Mucosa of rectum (tissue), 2 donors: ENCODE results near the gene TDRD15.

Source experiments
- H3K27ac ChIP-seq, 2 donors: one replicate each; pipeline ENCODE4 v1.7.0; 2013; ENCODE audit warnings: inconsistent platforms in 2 of 2, low read depth in 2 of 2, low read length in 2 of 2
- H3K27me3 ChIP-seq, 2 donors: one replicate each; pipeline ENCODE4 v1.7.0; 2013; ENCODE audit warnings: low read length in 2 of 2; ENCODE audit not compliant: control insufficient read depth in 2 of 2, insufficient read depth in 2 of 2
- H3K36me3 ChIP-seq, 2 donors: one replicate each; pipeline ENCODE4 v1.7.0; 2013; ENCODE audit warnings: low read length in 2 of 2; ENCODE audit not compliant: control insufficient read depth in 2 of 2, insufficient read depth in 2 of 2
- H3K4me1 ChIP-seq, 2 donors: one replicate each; pipeline ENCODE4 v1.7.0; 2013; ENCODE audit warnings: low read length in 2 of 2, mild to moderate bottlenecking in 1 of 2; ENCODE audit not compliant: control insufficient read depth in 2 of 2, insufficient read depth in 2 of 2
- H3K4me3 ChIP-seq, 2 donors: one replicate each; pipeline ENCODE4 v1.7.0; 2013; ENCODE audit warnings: low read length in 2 of 2
- H3K9ac ChIP-seq, 2 donors: one replicate each; pipeline ENCODE4 v1.7.0; 2013; ENCODE audit warnings: low read length in 2 of 2, low read depth in 1 of 2, mild to moderate bottlenecking in 1 of 2
- H3K9me3 ChIP-seq, 2 donors: one replicate each; pipeline ENCODE4 v1.7.0; 2013; ENCODE audit warnings: low read length in 2 of 2; ENCODE audit not compliant: control insufficient read depth in 2 of 2
- donor health status: healthy.
- donor health status: Normal muscosa, but diverticular disease.

TDRD15 gene

GRCh38 chr2:21175895-21176646, 52.3 kb downstream of the TDRD15 start:
- H3K9me3 ChIP-seq = no peaks in the 10 kb centered on the region
- no peaks in the 10 kb centered on the region for H3K27me3 ChIP-seq
- no peaks in the 10 kb centered on the region for H3K36me3 ChIP-seq
- H3K4me3 ChIP-seq = no peak overlapping the region
- no peak overlapping the region for H3K27ac ChIP-seq
- H3K4me1 ChIP-seq = peaks cover 0 to 3% of the 10 kb centered on the region in 2 donors
- no peak overlapping the region for H3K9ac ChIP-seq

- Histone ChIP-seq H3K4me1 (no peaks in the 10 kb centered on the region), H3K27me3 (no peaks in the 10 kb centered on the region), H3K27ac (no peak overlapping the region), H3K9ac (no peak overlapping the region), H3K36me3 (no peaks in the 10 kb centered on the region), H3K4me3 (no peak overlapping the region), H3K9me3 (no peaks in the 10 kb centered on the region)
These were observed 58.2 kb downstream of the TDRD15 start for GRCh38 chr2:21181957-21182356.

DNA sequence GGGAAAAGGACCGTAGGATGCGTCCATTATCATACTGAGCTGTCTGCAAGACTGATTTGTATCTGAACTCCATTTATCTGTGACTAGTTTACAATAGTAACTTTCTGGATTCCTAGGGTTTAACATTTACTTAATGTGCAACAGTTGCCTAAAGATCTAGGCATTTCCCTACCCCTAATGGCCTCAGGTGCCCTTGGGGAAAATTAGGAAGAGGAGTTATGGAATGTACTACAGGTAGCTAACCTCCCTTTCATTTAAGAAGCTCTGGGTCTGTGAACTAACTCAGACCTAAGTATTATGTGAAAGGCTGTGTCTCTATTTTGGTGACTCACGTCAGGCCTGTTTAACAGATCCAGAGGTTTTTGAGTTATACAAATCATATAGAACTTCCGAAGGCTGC, 59.5 kb downstream of the TDRD15 start:
- Histone ChIP-seq H3K4me1 (no peaks in the 10 kb centered on the region), H3K27me3 (no peaks in the 10 kb centered on the region), H3K9me3 (no peaks in the 10 kb centered on the region), H3K36me3 (no peaks in the 10 kb centered on the region), H3K9ac (no peak overlapping the region), H3K4me3 (no peak overlapping the region), H3K27ac (no peak overlapping the region)

GRCh38 chr2:21183726-21184125, 60.0 kb downstream of the TDRD15 start:
- H3K9me3 ChIP-seq = no peaks in the 10 kb centered on the region
- no peaks in the 10 kb centered on the region for H3K4me1 ChIP-seq
- no peak overlapping the region for H3K9ac ChIP-seq
- H3K4me3 ChIP-seq = no peak overlapping the region
- no peaks in the 10 kb centered on the region for H3K36me3 ChIP-seq
- no peak overlapping the region for H3K27ac ChIP-seq
- H3K27me3 ChIP-seq = no peaks in the 10 kb centered on the region

DNA sequence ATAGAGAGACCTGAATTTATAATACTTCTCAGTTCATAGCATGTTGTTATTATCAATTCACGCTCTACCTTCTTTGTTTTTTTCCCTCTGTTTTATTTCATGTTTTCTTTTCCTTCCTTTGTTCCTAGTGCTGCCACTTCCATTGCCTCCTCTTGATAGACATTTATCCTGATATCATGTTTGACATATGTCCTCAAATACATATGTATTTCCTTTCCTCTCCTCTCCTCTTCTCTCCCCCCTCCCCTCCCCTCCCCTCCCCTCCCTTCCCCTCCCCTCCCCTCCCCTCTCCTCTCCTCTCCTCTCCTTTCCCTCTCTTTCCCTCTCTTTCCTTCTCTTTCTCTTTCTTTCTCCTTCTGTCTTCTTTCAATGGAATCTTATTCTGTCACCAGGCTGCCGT, 67.8 kb downstream of the TDRD15 start:
- peaks cover 0 to 5% of the 10 kb centered on the region in 2 donors for H3K4me1 ChIP-seq
- H3K4me3 ChIP-seq = no peak overlapping the region
- H3K9ac ChIP-seq = no peak overlapping the region
- no peaks in the 10 kb centered on the region for H3K27me3 ChIP-seq
- no peak overlapping the region for H3K27ac ChIP-seq
- no peaks in the 10 kb centered on the region for H3K36me3 ChIP-seq
- H3K9me3 ChIP-seq = no peaks in the 10 kb centered on the region
